HPDE6-E6E7 (cell line): ENCODE data around the gene ZNF750.
A peak's percentile ranks its signal among the peaks of the same experiment; 100 is the strongest.

Experiments used
- DNase-seq: peaks from one replicate; pipeline ENCODE4 v3.0.0; 2011; ENCODE audit warnings: missing footprints; ENCODE audit errors: extremely low spot score

Gene ZNF750

GRCh38 chr17:82839617-82840292 lies at the start of gene ZNF750:
Gene ZNF750, minus strand, starts transcription at chr17:82840022. Its CDS starts 7,568 bp downstream, at chr17:82832454.
- DNase-seq: peak; percentile 22

DNA sequence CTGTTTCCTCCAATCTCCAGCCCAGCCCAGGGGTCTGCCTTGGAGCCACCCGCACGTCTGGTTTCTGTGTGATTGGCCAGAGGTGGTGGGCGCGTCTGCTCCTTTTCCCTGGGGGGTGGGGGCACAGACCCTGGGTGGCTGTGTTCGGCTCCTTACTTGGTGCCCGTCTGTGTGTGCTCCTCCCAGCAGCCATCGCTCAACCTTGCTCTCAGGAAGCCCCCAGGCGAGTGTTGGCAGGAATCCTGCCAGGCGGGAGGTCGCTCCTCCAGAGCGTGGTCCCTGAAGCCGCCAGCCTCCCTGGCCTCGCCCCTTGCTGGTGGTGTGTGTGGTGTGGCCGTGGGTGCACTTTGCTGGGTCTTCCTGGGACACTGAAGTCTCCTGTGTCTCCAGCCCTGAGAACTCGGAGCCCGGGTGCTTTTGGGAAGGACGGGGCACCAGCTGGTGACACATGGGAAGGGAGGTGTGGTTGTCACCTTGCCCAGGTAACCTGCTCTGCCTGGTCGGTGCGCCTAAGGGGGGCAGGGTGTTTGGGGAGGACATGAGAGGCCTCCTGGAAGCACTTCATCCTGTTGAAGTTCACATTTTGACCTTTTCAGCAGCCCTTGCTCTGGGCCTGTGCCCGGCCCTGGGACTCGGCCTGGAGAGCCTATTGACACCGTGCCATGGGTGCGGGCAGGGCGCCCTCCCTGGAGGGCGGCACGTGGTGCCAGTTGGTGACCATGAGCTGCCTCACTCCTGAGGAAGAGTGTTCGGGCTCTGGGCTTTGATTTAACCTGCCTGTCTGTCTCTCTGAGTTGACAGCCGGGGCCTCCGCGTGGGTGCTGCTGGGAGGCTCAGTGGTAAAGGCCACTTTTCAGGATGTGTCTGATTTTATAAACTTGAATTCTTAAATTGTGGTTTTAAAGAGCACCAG lies 49.0 kb upstream of the ZNF750 start:
- no peak for DNase-seq

- DNase-seq: no peak
Measured at GRCh38 chr17:82887255-82888164, 47.7 kb upstream of the ZNF750 start.

- DNase-seq: no peak
Measured at GRCh38 chr17:82884970-82885353, 45.1 kb upstream of the ZNF750 start.

GRCh38 chr17:82884341-82884969 lies 44.6 kb upstream of the ZNF750 start:
- no peak for DNase-seq

GRCh38 chr17:82883419-82884031 lies 43.7 kb upstream of the ZNF750 start:
- no peak for DNase-seq

- no peak for DNase-seq
Measured at GRCh38 chr17:82882715-82883418, 43.0 kb upstream of the ZNF750 start.

DNA sequence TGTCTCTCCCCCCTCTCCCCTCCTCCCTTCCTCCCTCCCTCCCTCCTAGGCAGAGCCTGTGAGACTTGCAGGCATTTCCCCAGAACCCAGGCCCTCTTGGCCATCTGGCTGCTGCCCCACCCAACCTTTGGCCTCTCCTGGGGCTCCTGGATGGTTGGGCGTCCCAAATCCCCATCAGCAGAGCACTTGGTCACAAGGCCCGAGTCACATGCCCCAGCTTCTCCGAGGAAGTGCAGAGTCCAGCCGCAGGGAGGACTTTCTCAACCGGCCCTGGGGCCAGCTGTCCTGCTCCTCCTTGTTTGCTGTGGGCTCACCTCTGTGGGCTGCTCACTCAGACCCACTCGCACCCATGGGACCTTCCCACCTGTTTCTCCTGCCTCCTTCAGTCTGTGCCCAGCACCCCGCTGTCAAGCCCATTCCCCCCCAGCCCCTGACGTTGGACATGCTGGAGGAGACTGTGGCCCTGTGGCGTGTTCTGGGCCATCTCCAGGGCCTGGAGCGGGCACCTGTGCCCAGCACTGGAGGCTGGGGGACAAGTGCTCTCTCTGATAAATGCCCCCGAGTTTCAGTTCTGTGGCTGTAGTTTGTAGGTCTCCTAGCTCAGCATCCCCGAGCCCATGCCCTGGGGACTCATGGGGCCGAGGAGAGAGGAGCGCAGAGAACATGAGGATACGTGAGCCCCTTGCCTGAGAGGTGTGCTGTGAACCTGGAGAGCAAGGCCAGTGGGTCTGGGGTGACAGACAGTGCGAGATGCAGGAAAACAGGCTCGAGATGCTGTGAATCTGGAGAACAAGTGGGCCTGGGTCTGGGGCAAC lies 42.3 kb upstream of the ZNF750 start:
- no peak for DNase-seq

- no peak for DNase-seq
Measured at GRCh38 chr17:82881324-82881823, 41.6 kb upstream of the ZNF750 start.

DNA sequence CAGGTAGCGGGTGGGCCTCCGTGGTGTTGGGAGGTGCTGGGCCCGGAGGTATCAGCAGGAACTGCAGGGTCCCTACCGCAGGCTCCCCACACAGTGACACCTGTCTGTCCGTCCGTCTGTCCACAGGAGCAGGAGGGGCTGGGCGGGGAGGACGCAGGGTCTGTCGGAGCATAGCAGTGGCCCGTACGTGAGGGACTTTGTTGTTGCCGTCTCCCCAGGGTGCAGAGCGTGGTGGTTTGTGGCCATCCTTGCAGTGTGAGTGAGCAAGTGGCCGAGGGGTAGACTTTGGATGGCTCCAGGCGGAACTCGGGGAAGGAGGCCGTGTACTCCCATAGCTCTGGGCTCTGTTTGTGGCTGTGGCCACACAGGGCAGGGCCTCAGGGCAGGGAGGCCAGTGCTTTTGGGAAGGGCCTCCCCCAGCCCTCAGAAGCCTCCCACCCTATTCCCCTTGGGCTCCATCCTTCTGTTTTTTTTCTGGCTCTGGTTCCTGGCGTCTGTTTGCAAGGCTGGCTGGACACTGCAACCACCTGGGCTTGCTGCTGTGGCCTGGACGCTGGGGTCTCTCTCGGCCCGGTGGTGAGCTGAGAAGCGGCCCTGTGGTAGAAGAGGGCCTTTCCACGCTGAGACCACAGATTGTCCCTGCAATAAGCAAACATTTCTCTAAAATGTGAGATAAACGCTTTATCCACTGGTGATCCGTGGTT lies 41.0 kb upstream of the ZNF750 start:
- no peak for DNase-seq

DNA sequence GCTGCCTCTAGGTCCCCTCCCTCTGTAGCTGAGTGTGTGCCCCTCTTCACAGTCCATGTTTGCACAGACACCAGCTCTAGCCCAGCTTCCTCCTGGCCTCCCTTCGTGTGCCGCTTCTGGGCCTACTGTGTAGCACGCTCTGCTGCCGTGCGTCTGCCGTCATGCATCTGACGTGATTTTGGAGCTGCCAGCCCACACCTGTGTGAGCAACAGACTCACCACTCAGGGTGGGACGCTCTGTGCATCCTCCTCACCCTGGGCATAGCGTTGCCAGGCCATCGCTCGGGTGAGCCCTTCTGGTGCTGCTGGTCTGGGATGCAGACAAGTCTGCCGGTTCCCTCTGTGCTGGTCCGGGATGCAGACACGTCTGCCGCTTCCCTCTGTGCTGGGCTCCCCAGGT lies 39.4 kb upstream of the ZNF750 start:
- no peak for DNase-seq

DNA sequence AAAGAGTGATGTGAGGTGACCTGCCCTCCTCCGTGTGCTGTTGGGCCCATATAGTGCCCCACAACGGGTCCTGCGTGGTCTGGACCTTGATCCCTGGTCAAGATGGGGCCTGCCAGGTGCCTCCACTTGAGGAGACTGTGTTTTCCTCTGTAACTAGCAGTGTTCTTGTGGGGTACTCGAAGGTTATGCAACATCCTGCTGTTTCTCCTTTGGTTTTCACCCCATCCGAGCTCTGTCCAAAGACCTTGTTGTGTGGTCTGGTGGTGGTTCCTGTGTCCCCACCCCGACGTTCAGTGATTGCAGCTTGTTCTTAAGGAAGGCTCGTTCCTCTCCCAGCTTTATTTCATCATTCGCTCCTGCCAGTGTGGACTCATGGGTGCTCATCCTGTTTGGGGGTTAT lies 38.7 kb upstream of the ZNF750 start:
- no peak for DNase-seq

DNA sequence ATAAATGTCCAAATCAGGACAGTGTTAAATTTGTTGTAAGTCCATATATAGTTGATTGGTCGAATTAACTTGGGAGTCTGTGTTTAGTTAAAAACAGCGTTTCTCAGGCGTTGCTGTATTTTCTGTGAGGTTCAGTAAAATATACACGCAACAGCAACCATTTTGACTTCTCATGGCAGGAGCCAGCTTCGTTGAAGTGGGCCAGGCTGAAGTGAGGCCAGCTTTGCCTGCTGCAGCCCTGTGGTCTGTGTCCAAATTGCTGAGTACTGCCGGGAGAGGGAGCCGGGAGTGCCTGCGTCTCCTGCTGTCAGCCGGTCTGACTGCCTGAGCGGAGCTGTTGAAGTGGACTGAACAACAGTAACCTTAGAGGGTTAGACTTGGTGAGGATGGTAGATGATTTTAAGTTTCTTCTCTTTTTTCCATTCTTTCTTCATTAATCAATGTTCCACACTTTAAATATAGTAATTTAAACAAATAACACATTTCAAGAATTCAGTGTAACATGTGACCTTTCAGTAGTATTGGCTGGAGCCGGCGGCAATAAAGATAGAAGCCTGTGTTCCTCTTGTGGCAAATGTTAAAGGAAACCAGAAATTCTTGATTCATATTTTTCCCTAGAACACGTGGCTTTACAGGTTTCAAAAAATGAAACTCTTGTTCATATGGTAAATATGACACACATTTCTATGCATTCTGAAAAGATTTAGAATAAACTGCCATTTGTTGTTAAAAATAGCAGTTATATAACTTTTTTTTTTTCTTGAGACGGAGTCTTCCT lies 37.0 kb upstream of the ZNF750 start:
- peak; percentile 73 for DNase-seq

DNA sequence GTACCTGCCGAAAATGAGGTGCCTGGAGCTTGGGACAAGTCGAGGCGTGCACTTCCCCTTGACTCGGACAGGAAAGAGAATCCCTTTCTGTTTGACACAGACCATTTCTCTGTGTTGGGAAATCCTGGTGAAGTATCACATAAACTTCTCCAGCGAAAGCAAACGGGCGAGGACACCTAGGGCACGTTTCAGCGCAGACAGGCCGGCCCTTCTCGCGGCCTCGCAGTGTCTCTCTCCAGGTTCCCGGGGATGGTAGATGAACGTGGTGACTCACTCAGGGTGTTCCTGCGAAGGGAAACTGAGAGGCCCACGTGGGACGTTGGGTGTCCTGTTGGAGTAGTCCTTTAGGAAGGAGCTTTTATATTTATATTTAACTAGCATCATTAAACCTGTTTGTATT lies 36.3 kb upstream of the ZNF750 start:
- peak; percentile 90 for DNase-seq

GRCh38 chr17:82875407-82875856 lies 35.6 kb upstream of the ZNF750 start:
- peak; percentile 90 for DNase-seq

DNA sequence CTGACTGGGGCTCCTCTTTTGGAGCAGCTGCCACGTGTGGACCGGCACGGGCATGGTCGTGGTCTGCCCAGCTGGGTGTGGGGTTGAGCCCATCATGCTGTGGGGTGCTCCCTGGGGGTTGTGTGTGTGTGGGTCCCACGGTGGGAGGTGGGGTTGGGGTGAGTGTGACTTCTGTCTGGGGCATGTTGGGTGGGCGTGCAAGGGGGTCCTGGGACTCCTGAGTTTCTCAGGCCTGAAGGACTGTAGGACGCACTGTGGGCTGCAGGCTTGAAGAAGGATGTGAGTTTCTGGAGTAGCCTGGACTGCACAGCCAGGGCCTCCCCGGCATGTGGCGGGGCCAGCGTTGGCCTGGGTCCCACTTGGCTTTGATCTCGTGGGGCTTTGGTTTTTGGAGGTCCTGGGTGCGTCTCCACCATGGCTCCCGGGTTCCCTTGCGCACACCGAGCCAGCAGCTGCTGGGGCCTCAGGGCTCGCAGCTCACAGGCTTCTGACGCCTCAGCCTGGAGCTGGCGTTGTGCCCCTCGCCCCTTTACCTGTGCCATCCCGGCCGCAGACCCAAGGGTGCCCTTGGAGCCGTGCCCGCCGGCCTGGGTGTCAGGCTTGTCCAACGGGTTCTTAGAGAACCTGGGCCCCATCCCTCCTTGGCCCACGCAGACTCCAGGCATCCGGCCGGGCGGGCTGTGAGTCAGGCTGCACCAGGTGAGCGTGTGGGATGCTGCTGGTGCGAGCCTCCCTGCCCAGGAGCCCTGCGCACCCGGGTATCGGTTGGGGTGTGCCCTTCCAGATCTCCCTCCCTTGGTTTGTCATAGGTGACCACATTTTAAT lies 34.4 kb upstream of the ZNF750 start:
- peak; percentile 98 for DNase-seq

- DNase-seq: no peak
Measured at GRCh38 chr17:82873521-82873920, 33.7 kb upstream of the ZNF750 start.
